GM18507 (cell line): Measurements from ENCODE around the gene MX1.

ENCODE experiments used
- DNase-seq: peaks from one replicate; pipeline ENCODE4 v3.0.0; 2011; ENCODE audit warnings: low read depth; ENCODE audit not compliant: insufficient read length; ENCODE audit errors: extremely low spot score
- FAIRE-seq: peaks from 2 replicates; lab custom pipeline; 2011; peaks lifted over from hg19 to GRCh38; lab: Jason Lieb, UNC

MX1 gene

DNA sequence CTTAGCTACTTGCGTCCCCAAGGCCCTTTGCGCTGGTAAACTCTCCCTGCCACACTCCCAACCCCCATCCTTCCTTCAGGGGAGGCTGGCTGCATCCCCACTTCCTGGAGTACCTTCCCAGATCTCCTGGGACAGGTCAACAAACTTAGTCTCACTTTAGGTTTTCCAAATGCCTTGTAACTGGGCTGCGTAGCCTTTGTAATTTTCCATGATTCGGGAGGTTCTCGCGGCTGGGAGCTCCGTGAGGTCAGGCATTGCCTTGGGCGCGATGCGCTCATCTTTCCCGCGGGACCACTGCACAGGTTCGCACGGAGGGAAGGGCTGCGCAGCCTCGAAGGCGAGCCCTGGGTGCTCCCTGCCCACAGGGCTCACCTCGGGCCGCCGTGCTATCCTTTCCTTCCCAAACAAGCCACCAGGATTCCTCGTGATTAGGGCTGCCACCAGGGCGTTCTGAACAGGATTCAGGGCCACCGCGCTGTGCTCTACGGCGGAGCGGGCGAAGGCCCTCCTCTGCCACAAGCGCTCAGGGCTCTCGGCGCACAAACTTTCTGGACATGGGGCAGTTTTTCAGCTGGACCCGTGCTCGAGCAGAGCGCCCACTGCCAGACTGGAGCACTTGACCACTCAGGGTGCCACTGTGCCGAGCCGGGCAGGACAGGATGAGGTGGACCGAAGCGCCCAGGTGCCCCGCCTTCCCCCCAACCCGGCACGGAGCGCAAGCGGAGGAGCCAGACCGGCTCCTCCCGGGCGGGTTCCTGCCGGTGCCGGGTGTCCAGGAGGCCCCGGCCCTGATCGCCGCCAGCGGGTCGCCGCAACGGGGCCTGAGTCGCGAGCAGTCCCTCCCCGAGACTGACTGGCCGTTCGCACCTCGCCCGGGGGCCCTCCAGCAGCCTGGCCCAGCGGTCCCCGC, 80.8 kb downstream of the MX1 start:
- FAIRE-seq (no peak), DNase-seq (no peak)

- FAIRE-seq (no peak), DNase-seq (no peak)
Measured at GRCh38 chr21:41507521-41508414, 81.7 kb downstream of the MX1 start, which contains the start of gene TMPRSS2. Gene TMPRSS2 (minus strand): TSS chr21:41508158. CDS start chr21:41498133, 10,025 bp downstream.

- DNase-seq (no peak), FAIRE-seq (no peak)
Measured at GRCh38 chr21:41508415-41509144, 82.5 kb downstream of the MX1 start.
